Measurements from ENCODE around the gene RNF144A.

Gene RNF144A

DNA sequence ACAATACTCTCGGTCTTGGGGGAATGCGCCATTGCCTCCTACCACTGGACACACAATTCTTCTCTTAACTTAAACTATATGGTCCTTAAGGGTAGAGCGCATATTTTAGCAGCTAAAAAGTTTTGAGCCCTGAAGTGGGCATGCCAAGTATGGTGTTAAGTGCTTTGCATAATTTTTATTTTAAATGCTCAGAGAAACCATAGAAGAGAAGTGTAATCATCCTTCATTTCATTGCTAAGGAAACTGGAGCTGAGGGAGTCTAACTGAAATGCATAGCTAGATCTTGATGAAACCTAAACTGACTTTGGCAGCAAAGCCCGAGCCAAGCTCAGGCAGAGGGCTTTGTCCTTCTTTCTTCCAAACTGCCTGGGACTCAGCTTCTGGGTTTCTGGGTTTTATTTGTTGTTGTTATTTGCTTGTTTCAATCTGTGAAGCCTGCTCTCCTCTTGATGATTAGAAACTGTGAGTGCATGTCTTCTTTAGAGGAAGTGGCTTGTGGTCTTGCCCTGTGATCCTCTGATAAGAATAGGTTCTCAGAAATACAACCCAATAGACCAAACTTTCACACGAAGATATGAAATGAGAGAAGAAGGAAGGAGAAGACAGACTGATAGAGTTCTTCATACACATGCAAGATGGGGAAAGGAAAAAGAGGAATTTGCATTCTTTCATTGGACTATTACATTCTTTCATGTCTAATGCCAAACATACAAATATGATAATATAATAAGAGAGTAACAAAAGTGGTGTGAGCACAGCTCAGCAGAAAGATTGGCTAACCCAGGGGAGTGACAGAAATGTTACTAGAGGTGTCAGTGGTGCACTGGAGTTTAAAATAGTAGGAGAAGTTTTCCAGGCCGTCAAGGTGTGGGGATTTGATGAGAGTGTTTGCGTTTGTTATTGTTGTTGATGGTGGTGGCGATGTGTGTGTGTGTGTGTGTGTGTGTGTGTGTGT, 7.5 kb upstream of the RNF144A start:
- DNase-seq: no peak

GRCh38 chr2:6911721-6912120, 5.5 kb upstream of the RNF144A start:
- no peak for DNase-seq

DNA sequence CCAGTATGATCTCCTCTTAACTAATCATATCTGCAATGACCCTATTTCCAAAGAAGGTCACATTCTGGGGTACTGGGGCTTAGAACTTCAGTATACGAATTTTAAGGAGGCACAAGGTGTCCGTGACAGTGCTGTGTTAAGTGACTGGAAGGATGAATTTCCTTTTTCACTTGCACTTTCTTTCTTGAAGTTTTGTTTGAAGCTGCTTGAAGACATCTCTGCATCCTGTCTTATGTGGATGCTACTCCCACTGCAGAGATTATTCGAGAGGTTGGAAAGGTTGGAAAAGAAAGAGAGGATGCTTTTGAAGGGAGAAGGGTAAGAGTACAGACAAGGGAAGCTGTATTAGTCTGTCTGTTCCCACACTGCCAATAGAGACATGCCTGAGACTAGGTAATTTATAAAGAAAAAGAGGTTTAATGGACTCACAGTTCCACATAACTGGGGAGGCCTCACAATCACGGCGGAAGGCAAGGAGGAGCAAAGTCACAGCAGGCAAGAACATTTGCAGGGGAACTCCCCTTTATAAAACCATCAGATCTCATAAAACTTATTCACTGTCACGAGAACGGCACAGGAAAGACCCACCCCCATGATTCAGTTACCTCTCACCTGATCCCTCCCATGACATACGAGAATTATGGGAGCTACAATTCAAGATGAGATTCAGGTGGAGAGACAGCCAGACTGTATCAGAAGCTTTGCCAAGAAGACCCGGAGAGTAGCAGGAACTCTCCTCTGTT, 3.6 kb upstream of the RNF144A start:
- no peak for DNase-seq

DNA sequence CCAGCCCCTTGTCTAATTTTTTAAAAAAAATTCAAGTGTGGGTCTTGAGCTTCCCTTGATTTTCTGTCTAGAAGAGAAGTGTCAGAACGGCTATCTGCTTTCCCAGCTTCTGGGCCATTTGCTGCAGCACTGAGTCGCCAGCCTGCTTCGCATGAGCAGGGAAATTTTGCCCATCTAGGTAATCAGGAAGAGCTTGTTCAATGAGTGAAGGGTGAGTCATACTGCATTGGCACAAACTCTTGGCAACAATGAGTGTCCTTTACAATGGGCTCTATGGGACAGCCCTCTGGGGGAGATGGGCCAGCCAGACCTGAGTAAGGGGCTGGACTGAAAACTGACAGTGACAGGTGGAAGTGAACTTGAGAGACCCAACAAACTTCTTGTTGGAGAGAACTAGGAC, 2.4 kb upstream of the RNF144A start:
- no peak for DNase-seq

DNA sequence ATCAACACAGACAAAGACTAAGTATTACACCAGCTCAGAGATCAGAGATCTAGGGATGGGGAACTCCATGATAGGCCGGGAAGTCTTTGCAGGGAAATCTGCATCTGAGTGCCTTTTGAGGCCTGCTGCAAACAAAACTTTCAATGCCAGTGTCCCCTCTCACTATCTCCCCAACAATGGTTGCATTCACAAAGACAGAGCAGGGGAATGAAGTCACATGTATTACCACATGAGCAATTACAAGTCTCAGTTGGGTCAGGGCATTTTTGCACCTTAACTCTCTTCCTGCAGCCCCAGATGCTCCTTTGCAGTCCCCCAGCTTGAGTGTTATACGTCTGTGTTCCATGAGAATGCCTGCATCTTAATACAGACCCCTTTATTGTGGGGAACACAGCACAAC, 1.8 kb upstream of the RNF144A start:
- no peak for DNase-seq

DNA sequence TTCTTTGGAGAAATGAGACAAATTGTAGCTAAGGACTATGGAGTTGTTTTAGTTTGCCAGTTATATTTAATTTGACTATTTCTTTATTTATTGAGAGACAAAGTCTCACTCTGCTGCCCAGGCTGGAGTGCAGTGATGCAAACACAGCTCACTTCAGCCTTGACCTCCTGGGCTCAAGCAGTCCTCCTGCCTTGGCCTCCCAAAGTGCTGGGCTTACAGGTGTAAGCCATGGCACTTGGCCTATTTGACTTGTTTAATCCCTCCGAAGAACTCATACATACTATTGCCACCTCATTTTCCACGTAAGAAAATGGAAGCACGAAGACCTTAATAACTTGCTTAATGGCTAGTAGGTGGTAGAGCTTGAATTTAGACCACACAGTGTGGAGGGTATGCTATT, 988 bp upstream of the RNF144A start:
- DNase-seq: no peak

DNA sequence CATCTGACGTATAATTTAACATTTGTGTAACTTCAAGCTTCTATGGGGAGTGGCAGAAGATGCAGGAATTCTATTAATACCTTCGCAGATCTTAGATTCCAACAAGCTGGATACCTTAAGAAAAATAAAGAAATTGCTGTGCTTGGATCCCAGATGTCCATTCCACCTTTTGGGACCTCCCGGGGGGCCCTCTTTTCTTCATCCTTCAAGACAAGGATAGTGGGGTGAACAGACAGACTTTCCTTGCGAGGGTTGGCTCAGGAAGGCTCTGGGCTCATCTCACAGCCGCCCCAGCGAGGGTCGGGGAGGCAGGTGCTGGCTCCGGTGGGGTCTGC, 509 bp upstream of the RNF144A start:
- no peak for DNase-seq

DNA sequence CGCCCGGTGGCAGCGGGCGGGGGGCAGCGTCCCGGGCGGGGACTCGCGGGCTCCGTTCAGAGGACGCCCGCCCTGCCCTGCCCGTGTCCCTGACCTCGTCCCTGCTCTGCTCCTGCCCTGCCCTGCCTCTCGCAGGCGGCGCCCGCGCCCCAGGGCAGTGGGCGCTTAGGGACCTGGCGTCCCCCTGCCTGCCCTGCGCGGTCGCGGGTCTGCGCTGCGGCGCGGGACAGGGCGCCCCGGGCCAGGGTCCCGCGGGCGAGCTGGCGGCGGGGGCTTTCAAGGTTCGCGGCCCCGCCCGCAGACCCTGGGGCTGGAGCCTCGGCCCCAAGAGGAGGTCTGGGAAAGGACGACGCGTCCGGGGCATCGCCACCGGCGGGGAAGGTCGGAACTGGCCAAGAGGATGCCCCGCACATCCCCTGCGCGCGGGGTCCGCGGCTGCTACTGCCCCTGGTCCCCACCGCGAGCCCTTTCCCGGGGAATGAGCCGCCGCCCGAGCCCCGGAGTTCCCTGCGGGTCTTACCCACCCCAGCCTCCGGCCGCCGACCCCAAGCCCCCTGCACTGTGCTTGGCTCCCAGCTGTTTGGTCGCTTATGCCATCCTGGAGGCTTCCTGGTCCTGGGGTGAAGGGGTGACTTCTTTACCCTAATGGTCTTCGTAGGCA, 679 bp downstream of the RNF144A start:
- no peak for DNase-seq

- no peak for DNase-seq
These were observed 2.9 kb downstream of the RNF144A start for GRCh38 chr2:6919901-6920742.

DNA sequence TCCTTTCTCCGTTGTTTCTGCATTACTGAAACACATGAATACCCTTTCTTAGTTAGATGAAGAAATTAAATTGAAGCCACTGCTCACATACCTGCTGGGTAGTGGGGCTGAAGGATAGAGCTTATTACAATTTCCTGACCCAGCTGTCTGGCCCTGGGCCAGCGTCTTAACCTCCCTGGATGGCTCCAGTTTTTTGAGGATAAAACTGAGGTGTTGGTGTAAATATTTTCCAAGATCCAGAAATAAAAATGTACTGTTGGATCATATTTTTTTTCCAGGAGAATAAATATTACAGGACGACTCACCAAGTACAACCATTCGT, 3.5 kb downstream of the RNF144A start:
- no peak for DNase-seq

DNA sequence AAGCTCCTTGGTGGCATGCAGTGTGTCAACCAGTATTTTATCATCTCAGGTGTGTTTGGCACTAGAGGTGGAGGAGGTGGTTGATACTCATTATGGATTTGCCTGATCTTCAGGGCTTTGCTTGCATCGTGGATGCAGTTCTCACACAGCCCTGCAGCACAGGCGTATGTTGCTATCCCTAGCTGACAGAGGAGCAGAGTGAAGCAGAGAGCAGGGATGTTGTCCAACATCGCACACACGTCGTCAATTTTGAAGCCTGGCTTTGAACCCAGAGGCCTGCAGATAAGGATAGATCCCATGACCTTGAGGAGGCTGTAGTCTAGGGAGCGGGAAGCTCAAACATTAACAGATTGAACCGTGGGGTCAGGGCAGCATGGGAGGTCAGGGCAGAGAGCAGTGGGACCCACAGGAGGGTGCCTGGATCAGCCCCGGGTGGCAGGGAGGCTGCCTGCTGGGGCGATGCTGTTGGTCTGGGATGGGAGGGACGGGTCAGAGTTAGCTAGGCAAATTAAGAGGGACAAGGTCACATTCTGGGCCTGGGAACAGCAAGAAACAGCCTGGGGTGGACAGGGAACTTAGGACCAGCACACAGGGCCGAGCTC, 4.2 kb downstream of the RNF144A start:
- DNase-seq: no peak

DNA sequence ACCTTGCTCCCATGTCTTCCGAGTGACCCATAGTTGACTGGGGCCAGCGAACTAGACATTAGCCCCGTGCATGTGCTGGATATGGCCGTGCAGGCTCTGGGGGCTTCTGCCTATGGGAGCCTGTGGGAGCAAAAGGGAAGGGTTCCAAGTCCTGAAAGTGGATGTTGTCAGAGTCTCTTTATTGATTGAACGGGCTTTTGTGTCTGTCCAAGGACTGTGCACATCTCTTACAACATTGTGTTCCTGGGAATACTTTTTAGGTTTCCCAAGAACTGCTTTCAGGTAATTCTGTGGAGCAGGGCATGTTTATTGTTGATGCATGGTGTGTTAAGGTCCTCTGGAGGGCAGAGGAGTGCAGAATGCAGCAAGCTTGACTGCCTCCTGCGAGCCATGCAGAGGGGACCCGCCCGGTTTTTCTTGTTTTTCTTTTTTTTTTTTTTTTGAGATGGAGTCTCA, 5.0 kb downstream of the RNF144A start:
- DNase-seq: no peak

DNA sequence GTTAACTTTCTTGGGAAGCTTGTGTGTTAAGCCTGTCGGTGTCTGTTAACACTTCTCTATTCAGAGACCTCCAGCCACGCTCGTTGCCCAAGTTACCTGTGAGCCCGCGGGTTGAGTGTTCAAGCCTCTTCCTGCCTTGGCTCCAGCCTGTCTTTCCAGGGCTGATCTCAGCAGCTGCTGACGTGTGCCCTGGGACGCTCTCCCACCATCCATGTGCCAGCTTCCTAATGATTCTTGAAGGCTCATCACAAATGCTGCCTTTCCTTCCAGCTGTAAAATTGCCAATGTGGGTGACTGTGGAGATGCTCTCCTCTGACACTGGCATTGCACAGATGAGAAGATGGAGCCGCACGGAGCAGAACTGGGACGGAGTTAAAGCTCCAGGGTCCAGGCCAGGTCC, 6.1 kb downstream of the RNF144A start:
- no peak for DNase-seq

DNA sequence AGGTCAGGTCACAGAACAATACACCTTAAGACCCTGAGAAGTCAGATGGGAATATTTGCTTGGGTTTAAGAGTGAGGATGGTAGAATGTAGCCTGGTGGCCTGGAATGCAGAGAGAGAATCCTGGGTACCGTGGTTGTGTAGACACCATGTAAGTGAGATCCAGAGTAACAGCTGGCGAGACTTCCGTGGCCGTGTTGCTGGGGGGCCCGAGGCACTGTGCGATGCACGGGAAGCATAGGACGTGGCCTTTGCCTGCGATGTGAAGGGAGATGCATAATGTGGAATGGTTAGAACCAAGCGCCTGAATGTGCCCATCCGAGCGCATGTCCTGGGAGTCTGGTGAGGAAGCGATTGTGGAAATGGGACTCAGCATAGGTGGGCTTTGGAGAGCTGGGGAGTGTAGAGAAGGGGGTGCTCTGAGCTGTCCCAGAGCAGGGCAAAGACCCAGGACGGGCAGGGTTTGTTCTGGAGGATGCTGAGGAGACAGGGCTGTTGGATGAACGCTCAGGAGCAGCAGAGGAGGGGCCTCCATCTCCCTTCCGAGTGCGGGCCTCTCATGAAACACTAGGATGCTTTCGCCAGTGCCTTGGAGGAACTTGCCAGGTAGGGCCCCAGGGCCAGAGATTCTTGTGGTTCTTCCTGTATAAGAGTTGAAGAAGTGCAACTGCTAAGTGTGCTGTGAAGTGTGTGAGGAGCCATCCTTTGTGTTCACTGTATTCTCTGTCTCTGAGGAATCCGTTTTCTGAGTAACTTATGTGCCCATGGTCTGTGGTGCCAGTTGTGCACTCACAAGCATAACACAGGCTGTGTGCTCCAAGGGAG, 7.1 kb downstream of the RNF144A start:
- no peak for DNase-seq

GRCh38 chr2:6924924-6925409, 7.8 kb downstream of the RNF144A start:
- DNase-seq: no peak

- DNase-seq: no peak
These were observed 9.0 kb downstream of the RNF144A start for GRCh38 chr2:6926071-6926732.

DNA sequence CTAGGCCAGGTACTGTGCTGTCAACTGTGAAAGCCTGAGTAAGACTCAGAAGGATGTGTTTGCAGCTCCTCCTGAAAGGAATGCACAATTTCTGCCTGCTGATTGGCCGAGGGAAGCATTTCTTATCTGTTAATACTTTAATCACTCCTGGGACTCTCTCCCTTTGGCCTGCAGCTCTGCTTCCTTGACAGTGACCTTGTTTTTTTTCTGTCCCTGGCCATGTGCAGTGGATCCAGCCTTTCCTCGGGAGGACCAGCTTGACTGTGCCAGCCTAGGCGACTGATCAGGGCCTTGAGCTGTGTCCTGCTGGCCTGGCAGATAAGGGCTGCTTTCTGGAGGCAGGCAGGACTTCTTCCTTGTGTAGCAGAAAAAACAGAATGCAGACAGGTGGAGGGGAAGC, 10.0 kb downstream of the RNF144A start:
- no peak for DNase-seq

- DNase-seq: no peak
These were observed 10.5 kb downstream of the RNF144A start for GRCh38 chr2:6927753-6928152.

DNA sequence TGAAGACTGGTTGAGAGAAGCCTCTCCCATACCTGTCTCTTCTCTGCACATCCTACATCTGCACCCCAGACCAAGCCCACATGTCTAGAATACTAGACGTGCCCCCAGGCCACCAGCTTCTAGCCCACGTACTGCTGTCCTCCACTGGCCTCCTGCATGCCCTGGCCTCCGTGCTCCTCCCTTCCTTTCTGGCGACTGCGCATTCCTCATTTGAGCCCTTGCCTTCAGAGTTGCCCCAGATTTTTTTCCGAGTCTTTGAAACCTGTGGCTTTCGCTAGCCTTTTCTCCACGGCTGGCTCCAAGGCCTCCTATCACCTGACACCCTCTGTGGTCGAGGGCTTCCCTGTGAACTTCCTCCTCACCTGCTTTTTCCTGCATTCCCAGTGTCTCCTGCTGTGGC, 11.2 kb downstream of the RNF144A start:
- no peak for DNase-seq

GRCh38 chr2:6929196-6929819, 12.1 kb downstream of the RNF144A start:
- no peak for DNase-seq

Measured in SIG-M5 (cell line).